ENCODE measurements around the gene PARVB. TPM values are rescaled to one million over a fixed set of nuclear protein-coding genes. Genes with fewer than 3 reads are reported as not detected.

The PARVB gene
- total RNA-seq, 2 donors from 2014 or later = 95.5 to 113 TPM

DNA sequence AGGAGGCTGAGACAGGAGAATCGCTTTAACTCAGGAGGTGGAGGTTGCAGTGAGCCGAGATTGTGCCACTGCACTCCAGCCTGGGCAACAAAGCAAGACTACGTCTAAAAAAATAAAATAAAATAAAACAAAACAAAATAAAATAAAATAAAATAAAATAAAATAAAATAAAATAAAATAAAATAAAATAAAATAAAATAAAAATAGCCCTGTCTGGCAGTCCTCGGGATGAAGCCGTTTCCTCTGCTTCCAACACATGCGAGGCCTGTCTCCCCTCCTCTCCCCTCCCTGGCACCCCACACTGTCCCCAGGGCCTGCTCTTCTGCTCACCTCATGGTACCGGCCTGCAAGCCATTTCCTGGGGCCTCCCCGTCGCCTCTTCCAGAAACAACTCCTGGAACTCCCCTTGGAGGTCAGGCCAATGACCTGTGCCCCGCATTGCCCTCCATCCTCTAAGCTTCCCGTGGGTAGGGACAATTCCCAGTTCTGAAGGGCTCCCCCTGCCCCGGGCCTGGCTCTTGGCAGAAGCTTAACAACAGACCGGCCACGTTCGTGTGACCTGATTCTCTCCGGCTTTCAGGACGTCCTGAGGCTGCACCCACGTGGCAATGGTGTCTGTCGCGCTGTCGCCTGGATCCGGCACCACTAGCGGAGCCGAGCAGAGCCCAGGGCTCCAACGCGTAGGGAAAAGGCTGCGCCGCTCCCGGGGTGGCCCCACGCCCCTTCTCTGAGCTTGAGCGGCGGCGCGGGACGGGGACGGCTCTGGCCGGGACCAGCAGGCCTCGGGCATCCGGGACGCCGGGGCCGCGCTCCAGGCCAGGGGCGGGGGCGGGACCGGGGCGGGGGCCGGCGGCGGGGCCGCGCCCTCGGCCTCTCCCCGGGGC is 456 bp upstream of the PARVB start:
- DNase-seq (peak; percentile 73), ATAC-seq (peak; percentile 59 to 64)
- intact Hi-C loops (cut with DNase I) = loop anchor here in 1 of 2 donors (10.0 kb wide), 1 partner anchor 51 kb away; no protein-coding TSS in a partner anchor

GRCh38 chr22:44025171-44026065 is 1.3 kb downstream of the PARVB start:
- ATAC-seq (peak in 1 of 2 donors; percentile 8), DNase-seq (peak; percentile 60)

DNA sequence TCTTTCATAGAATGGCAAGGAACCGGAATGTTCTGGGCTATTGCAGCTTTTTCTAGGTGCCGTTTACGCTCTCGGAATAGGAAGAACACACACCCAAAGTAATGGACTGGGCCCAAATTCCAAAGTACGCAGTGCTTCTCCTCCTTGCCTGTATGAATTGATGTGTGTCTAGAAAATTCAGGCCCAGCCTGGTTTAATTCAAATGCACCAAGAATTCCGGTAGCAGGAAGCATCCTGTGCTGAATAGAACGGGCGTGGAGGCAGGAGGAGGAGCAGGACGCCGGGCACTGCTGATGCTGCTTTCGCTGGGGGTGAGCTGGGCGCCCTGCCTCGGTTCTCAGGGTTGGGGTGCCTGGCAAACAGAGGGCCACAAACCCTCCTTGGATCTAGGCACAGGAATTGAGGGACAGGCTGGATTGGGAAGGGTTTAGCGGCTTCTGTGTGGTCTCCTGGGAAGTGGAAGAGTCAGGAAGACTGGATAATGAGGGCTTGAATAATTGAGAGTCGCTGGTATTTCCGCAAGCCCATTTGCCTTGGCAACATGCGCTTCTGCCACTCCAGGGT is 2.0 kb downstream of the PARVB start:
- DNase-seq = no peak
- peak in 1 of 2 donors; percentile 2 for ATAC-seq
- intact Hi-C loops (cut with DNase I) = loop anchor here in 1 of 2 donors (10.0 kb wide), 1 partner anchor 49 kb away; no protein-coding TSS in a partner anchor

More at GRCh38 chr22:44025171-44026065, 1.3 kb downstream of the PARVB start:
- intact Hi-C loops (cut with DNase I) = loop anchor here in 1 of 2 donors (10.0 kb wide), 1 partner anchor 49 kb away; no protein-coding TSS in a partner anchor

GRCh38 chr22:44026630-44027511 is 2.8 kb downstream of the PARVB start:
- intact Hi-C loops (cut with DNase I) = loop anchor here in 1 of 2 donors (10.0 kb wide), 1 partner anchor 48 kb away; no protein-coding TSS in a partner anchor
- DNase-seq (peak; percentile 89), ATAC-seq (peak; percentile 43 to 68)

- intact Hi-C loops (cut with DNase I) = loop anchor here in 1 of 2 donors (10.0 kb wide), 1 partner anchor 47 kb away; no protein-coding TSS in a partner anchor
These were observed 4.0 kb downstream of the PARVB start for GRCh38 chr22:44028091-44028490.

DNA sequence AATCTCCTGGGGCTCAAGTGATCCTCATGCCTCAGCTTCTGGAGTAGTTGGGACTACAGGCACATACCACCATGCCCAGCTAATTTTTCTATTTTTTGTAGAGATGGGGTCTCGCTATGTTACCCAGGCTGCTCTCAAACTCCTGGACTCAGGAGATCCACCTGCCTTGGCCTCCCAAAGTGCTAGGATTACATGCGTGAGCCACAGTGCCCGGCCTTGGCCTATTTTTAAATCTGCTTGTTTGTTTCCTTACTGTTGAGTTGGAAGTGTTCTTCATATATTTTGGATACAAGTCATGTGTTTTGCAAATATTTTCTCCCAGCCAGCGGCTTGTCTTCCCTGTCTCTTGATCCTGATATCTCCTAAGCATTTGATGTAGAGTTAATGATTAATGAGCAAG is 5.0 kb downstream of the PARVB start:
- DNase-seq = no peak
- intact Hi-C loops (cut with DNase I) = loop anchor here in 1 of 2 donors (10.0 kb wide), 1 partner anchor 46 kb away; no protein-coding TSS in a partner anchor
- no peak for ATAC-seq

More at GRCh38 chr22:44028091-44028490, 4.0 kb downstream of the PARVB start:
- no peak for DNase-seq
- no peak for ATAC-seq

- no peak for DNase-seq
- intact Hi-C loops (cut with DNase I) = no loop called here
- ATAC-seq = no peak
These were observed 6.1 kb downstream of the PARVB start for GRCh38 chr22:44030051-44030701.

DNA sequence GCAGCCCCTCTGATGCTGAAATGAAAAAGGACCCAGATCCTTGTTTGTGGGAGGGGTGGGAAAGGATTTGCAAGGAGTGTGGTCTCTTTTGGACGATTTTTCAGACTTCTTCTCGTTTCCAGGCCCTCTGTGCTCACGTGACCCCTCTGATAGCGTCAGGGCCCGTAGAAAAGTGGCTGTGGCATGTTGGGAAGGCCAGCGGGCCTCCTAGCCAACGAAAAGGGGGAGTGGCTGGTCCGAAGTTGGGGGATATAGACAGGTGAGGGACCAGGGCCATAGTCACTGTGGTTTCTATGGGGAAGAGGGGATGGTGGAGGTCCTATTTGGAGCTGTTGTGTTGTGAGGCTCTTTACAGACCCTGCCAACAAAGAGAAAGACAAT is 6.6 kb downstream of the PARVB start:
- intact Hi-C loops (cut with DNase I) = no loop called here

GRCh38 chr22:44031158-44031952 is 7.3 kb downstream of the PARVB start:
- DNase-seq = no peak
- intact Hi-C loops (cut with DNase I) = no loop called here
- ATAC-seq = peak in 1 of 2 donors; percentile 7

More for the DNA sequence above, 6.6 kb downstream of the PARVB start:
- no peak for ATAC-seq
- DNase-seq = no peak

DNA sequence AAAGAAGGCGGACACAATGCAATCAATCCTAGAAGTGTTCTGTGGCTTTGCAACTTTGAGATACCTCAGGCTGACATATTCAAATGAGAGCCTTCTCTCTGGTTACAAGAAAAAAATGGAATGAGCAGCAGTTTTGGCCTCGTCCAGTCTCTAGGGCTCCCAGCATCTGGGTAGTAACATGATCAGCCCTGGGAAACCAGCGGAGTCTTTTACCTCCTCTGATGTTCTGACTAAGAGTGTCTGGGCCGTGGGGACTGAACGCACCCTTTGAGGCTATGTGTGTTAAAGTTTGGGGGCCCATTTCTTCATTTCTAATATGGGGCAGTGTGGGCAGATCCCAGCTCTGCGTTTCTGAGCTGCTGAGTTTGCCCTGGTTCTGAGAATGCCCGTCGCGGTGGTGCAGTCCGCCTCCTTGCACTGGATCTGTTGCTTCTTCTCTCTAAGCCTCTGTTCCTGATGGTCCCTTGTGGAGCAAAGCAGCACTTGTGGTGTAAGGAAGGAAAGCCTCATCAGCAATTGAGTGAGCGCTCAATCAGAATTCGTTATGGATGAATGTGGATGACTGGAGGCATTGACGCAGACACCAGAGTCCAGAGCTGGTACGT is 8.1 kb downstream of the PARVB start:
- ATAC-seq = peak; percentile 12 to 31
- intact Hi-C loops (cut with DNase I) = no loop called here

GRCh38 chr22:44033287-44033686 is 9.2 kb downstream of the PARVB start:
- DNase-seq = no peak
- ATAC-seq = no peak
- intact Hi-C loops (cut with DNase I) = no loop called here

More for the DNA sequence above, 8.1 kb downstream of the PARVB start:
- no peak for DNase-seq

- DNase-seq (no peak), ATAC-seq (peak; percentile 7 to 60)
- intact Hi-C loops (cut with DNase I) = no loop called here
These were observed 9.6 kb downstream of the PARVB start for GRCh38 chr22:44033694-44034093.

GRCh38 chr22:44037519-44038375 is 13.6 kb downstream of the PARVB start:
- ATAC-seq = peak; percentile 87 to 98
- intact Hi-C loops (cut with DNase I) = no loop called here
- peak; percentile 69 for DNase-seq

DNA sequence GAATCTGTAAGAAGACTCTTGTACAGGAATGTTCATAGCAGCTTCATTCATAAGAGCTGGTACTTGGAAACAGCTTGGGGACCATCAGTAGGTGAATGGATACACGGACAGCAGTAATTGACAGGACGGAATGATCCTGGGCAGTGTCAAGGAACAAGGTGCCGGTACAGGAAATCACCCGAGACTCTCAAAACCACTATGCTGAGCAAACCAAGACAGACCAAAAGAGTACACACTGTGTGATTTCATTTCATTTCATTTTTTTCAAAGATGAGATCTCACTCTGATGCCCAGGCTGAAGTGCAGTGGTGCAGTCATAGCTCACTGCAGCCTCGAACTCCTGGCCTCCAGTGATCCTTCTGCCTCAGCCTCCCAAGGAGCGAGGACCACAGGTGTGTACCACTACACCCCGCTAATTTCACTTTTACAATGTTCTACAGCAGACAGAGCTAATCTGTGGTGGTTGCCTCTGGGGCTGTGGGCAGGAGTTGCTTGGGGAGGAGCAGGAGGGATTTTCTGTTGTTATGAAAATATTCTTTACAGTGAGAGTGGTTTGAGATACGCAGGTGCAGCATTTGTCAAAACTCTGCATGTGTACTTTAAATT is 15.6 kb downstream of the PARVB start:
- DNase-seq (no peak), ATAC-seq (no peak)
- intact Hi-C loops (cut with DNase I) = no loop called here
